HG03139 (cell line): Measurements from ENCODE around the gene KLHL4.
"Not testable (repeated sequence)": the region's sequence is repeated elsewhere in the genome, so short reads cannot be mapped to it uniquely, and the experiment has no call there.

Experiments
- ATAC-seq: cut with Tn5 transposase; IDR thresholded peaks from one replicate; pipeline ENCODE4 v1.9.1; 2021; ENCODE audit not compliant: unreplicated experiment

The KLHL4 gene

GRCh38 chrX:87641439-87641838, 123.8 kb downstream of the KLHL4 start:
- ATAC-seq = not testable (repeated sequence)

- no peak for ATAC-seq
Measured at GRCh38 chrX:87661761-87662160, 144.2 kb downstream of the KLHL4 start.

- no peak for ATAC-seq
Measured at GRCh38 chrX:87663421-87663820, 145.8 kb downstream of the KLHL4 start.

- no peak for ATAC-seq
Measured at GRCh38 chrX:87664381-87664780, 146.8 kb downstream of the KLHL4 start.

- ATAC-seq = no peak
Measured at GRCh38 chrX:87679849-87680248, 162.2 kb downstream of the KLHL4 start.

GRCh38 chrX:87687703-87688102, 170.1 kb downstream of the KLHL4 start:
- no peak for ATAC-seq

- not testable (repeated sequence) for ATAC-seq
Measured at GRCh38 chrX:87688113-87688748, 170.6 kb downstream of the KLHL4 start.

- ATAC-seq = not testable (repeated sequence)
Measured at GRCh38 chrX:87689218-87689617, 171.6 kb downstream of the KLHL4 start.

- ATAC-seq = no peak
Measured at GRCh38 chrX:87693204-87693603, 175.6 kb downstream of the KLHL4 start.

- ATAC-seq = no peak
Measured at GRCh38 chrX:87697409-87697808, 179.8 kb downstream of the KLHL4 start.

- no peak for ATAC-seq
Measured at GRCh38 chrX:87702795-87703194, 185.2 kb downstream of the KLHL4 start.

- not testable (repeated sequence) for ATAC-seq
Measured at GRCh38 chrX:87703469-87703868, 185.9 kb downstream of the KLHL4 start.

- ATAC-seq = no peak
Measured at GRCh38 chrX:87706134-87706533, 188.5 kb downstream of the KLHL4 start.

GRCh38 chrX:87710580-87710979, 193.0 kb downstream of the KLHL4 start:
- no peak for ATAC-seq
